Pancreas (tissue), 10 donors: ENCODE data around the gene NET1. TPM values are rescaled to one million over a fixed set of nuclear protein-coding genes. Genes with fewer than 3 reads are reported as not detected.
A peak's percentile ranks its signal among the peaks of the same experiment; 100 is the strongest.

Experiments used
- ATAC-seq, 4 donors: fragments of 200-7000 bp; cut with Tn5 transposase; one replicate each; pipeline versions ENCODE4 v1.8.0 to v1.9.1; 2020; ENCODE audit warnings: mild to moderate bottlenecking in 4 of 4, moderate library complexity in 4 of 4
- DNase-seq, 6 donors: peaks; one replicate each; pipeline ENCODE4 v3.0.0-alpha.2; 2020
- FAIRE-seq: peaks from 2 replicates; lab custom pipeline; 2012; peaks lifted over from hg19 to GRCh38; lab: Jason Lieb, UNC
- H3K27ac ChIP-seq, 4 donors: fragments of 200-600 bp; sonication (generic); 1 replicate in 3 of 4; 2 replicates in 1 of 4; pipeline versions ENCODE4 v1.5.0 to v1.8.0; 2020
- H3K27me3 ChIP-seq, 4 donors: fragments of 200-600 bp; one replicate each; pipeline ENCODE4 v1.8.0; 2021
- H3K36me3 ChIP-seq, 3 donors: fragments of 200-600 bp; sonication (generic) in 1 of 3; one replicate each; pipeline versions ENCODE4 v1.5.0 to v1.8.0; 2020 to 2021
- H3K4me1 ChIP-seq, 3 donors: fragments of 200-600 bp; one replicate each; pipeline ENCODE4 v1.8.0; 2021
- H3K4me3 ChIP-seq, 4 donors: fragments of 200-600 bp; sonication (generic) in 2 of 4; one replicate each; pipeline versions ENCODE4 v1.5.0 to v1.8.0; 2020 to 2021
- H3K9me3 ChIP-seq, 4 donors: fragments of 200-600 bp; one replicate each; pipeline ENCODE4 v1.8.0; 2021
- CTCF ChIP-seq, 4 donors: fragments of 200-600 bp; sonication (generic) in 3 of 4; IDR thresholded peaks; one replicate each; pipeline versions ENCODE4 v1.5.0 to v1.8.0; 2021; ENCODE audit warnings: antibody characterized with exemption in 4 of 4
- WGBS, 2 donors: extraction: QIAGEN DNeasy Blood & Tissue Kit; methylation state at CpG; one replicate each; pipeline ENCODE4 v1.1.7; 2013; 5-methylcytosine and 5-hydroxymethylcytosine counted together
- intact Hi-C, 3 donors: fragments of 100-400 bp; cut with DNase I; formaldehyde crosslinking; loops; one replicate each; pipeline versions ENCODE4 v1.11.1 to v1.14.2; 2022
- polyA plus RNA-seq, 2 donors: library from polyadenylated mRNA; stranded (reverse); fragments of 200-250 nt; gene quantifications; one replicate each; pipeline ENCODE4 v1.2.3, GENCODE V29; 2013
- total RNA-seq, 6 donors: library from RNA; stranded (reverse); fragmentation: NEBNext Ultra II Directional in 4 of 6; extraction: Animal tissue kit (Norgen Biotek cat#: 25700) in 4 of 6; gene quantifications; one replicate each; pipeline versions ENCODE4 v1.2.1 to v1.2.4, GENCODE V29; 2021 to 2023
- donor health status: healthy with polysubstance abuse.
- donor health status: DM: no; HTN: no; CAD: no; lungs with moderate emphysema.
- donor health status: DM: no; HTN: no; CAD: no.
- donor health status: control.
- donor health status: control.
- donor health status: Bipolar disorder and iron deficiency.
- donor health status: DM: yes; HTN: yes; CAD: no.
- donor health status: DM: no; HTN: no; CAD: no.
- donor health status: DM: no; HTN: no; CAD: no.
- donor health status: DM: yes; HTN: yes; CAD: no.

NET1 gene
- total and polyA plus RNA-seq, 8 donors, result 13.0 to 68.0 (median 37.0) TPM

- Histone ChIP-seq H3K36me3 (no peaks in the 10 kb centered on the region), H3K4me1 (peaks cover 0 to 7% (median 5%) of the 10 kb centered on the region in 3 donors), H3K27me3 (no peaks in the 10 kb centered on the region), H3K4me3 (no peak overlapping the region), H3K9me3 (no peaks in the 10 kb centered on the region), H3K27ac (no peak overlapping the region)
- FAIRE-seq (no peak), ATAC-seq (no peak), DNase-seq (no peak)
- intact Hi-C loops, result no loop called here
- no peak for TF ChIP-seq CTCF (IDR thresholded peaks at IDR 0.05)
Measured at GRCh38 chr10:5418584-5418983, 6.2 kb downstream of the NET1 start.

- Histone ChIP-seq H3K4me3 (no peak overlapping the region), H3K27ac (no peak overlapping the region), H3K27me3 (no peaks in the 10 kb centered on the region), H3K36me3 (no peaks in the 10 kb centered on the region), H3K4me1 (no peaks in the 10 kb centered on the region), H3K9me3 (no peaks in the 10 kb centered on the region)
- FAIRE-seq (no peak), ATAC-seq (no peak), DNase-seq (no peak)
- WGBS, 2 donors, result 94 to 96% methylated on average over 3 of the region's 3 CpGs
- no peak for TF ChIP-seq CTCF (IDR thresholded peaks at IDR 0.05)
- intact Hi-C loops, result no loop called here
Measured at GRCh38 chr10:5419466-5420094, 7.2 kb downstream of the NET1 start.

DNA sequence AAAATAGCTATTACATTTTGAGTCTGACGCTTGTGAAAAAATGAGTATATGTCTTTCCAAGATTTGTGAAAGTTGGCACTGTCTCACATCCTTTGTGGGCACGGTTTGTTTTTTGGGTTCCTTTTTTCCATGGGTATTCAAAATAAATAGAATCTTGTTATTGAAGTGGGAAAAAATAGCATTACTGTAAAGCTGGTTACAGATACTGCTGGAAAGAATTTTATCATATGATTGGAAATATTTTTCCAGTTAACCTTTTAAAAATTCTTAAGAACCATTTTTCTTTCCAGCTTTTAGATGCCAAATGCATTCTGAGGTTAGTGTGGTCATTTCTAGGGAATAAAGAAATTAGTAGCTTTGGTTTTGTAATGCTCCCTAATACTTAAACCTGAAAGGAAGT, 11.4 kb downstream of the NET1 start:
- Histone ChIP-seq H3K4me3 (no peak overlapping the region), H3K9me3 (no peaks in the 10 kb centered on the region), H3K27ac (no peak overlapping the region), H3K4me1 (no peaks in the 10 kb centered on the region), H3K27me3 (no peaks in the 10 kb centered on the region), H3K36me3 (no peaks in the 10 kb centered on the region)
- TF ChIP-seq CTCF (IDR thresholded peaks at IDR 0.05), result no peak
- DNase-seq (no peak), ATAC-seq (no peak), FAIRE-seq (no peak)
- 41 to 46% methylated on average over 2 of the region's 2 CpGs for WGBS, 2 donors
- intact Hi-C loops, result no loop called here

- intact Hi-C loops, result no loop called here
- 60 to 63% methylated on average over 4 of the region's 4 CpGs for WGBS, 2 donors
- Histone ChIP-seq H3K27ac (no peak overlapping the region), H3K4me1 (no peaks in the 10 kb centered on the region), H3K9me3 (no peaks in the 10 kb centered on the region), H3K36me3 (no peaks in the 10 kb centered on the region), H3K27me3 (no peaks in the 10 kb centered on the region), H3K4me3 (no peak overlapping the region)
- DNase-seq (no peak), FAIRE-seq (no peak), ATAC-seq (no peak)
- TF ChIP-seq CTCF (IDR thresholded peaks at IDR 0.05), result no peak
Measured at GRCh38 chr10:5424751-5425150, 12.4 kb downstream of the NET1 start.

DNA sequence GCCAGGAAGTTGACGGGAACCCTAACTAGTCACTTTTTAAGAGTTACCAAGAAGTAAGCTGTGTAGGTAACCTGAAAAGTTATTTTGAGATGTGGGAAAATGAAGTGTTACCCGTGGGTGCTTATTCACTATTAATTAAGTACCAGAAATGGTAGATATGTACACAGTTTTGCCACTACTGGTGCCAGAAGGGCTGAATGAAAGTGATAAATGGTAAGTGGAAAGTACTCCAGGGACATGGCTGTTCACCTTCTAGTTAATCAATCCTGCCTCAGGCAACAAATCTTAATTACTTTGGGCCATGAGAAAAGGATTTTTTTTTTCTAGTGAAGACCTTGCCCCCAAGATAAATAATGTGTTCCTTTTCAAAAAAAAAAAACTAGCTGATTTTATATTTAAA, 15.8 kb downstream of the NET1 start:
- H3K27ac ChIP-seq, result no peak overlapping the region
- no peaks in the 10 kb centered on the region for H3K27me3 ChIP-seq
- H3K4me3 ChIP-seq, result no peak overlapping the region
- intact Hi-C loops, result no loop called here
- peak in 3 of 4 donors; percentile 50 to 62 (median 58) for ATAC-seq
- TF ChIP-seq CTCF (IDR thresholded peaks at IDR 0.05), result no peak
- no peak for FAIRE-seq
- no peaks in the 10 kb centered on the region for H3K36me3 ChIP-seq
- WGBS, 2 donors, result 40 to 43% methylated on average over 2 of the region's 2 CpGs
- no peaks in the 10 kb centered on the region for H3K9me3 ChIP-seq
- no peak for DNase-seq
- no peaks in the 10 kb centered on the region for H3K4me1 ChIP-seq
